RKO (cell line): ENCODE results near the gene PROKR1.
"Not testable (repeated sequence)": the region's sequence is repeated elsewhere in the genome, so short reads cannot be mapped to it uniquely, and the experiment has no call there.

Experiments used
- DNase-seq: peaks from one replicate; pipeline ENCODE4 v3.0.0-alpha.2; 2016; ENCODE audit warnings: low spot score

Gene PROKR1

GRCh38 chr2:68658266-68658665, 14.9 kb downstream of the PROKR1 start:
- no peak for DNase-seq

GRCh38 chr2:68659081-68659480, 15.7 kb downstream of the PROKR1 start:
- DNase-seq: no peak

- no peak for DNase-seq
Observed at GRCh38 chr2:68660658-68661057, 17.3 kb downstream of the PROKR1 start.

GRCh38 chr2:68662466-68662865, 19.1 kb downstream of the PROKR1 start:
- no peak for DNase-seq

GRCh38 chr2:68663371-68664156, 20.2 kb downstream of the PROKR1 start:
- no peak for DNase-seq

GRCh38 chr2:68667371-68667770, 24.0 kb downstream of the PROKR1 start:
- DNase-seq: no peak

GRCh38 chr2:68669651-68670050, 26.3 kb downstream of the PROKR1 start:
- no peak for DNase-seq

GRCh38 chr2:68671961-68672360, 28.6 kb downstream of the PROKR1 start:
- no peak for DNase-seq

- no peak for DNase-seq
Observed at GRCh38 chr2:68673631-68674030, 30.3 kb downstream of the PROKR1 start.

- no peak for DNase-seq
Observed at GRCh38 chr2:68675470-68675869, 32.1 kb downstream of the PROKR1 start.

- DNase-seq: not testable (repeated sequence)
Observed at GRCh38 chr2:68677837-68678236, 34.5 kb downstream of the PROKR1 start.

- DNase-seq: not testable (repeated sequence)
Observed at GRCh38 chr2:68679166-68679916, 36.0 kb downstream of the PROKR1 start.

- not testable (repeated sequence) for DNase-seq
Observed at GRCh38 chr2:68679917-68680267, 36.5 kb downstream of the PROKR1 start.

GRCh38 chr2:68684197-68684596, 40.8 kb downstream of the PROKR1 start:
- no peak for DNase-seq

- DNase-seq: no peak
Observed at GRCh38 chr2:68686178-68686577, 42.8 kb downstream of the PROKR1 start.

GRCh38 chr2:68687018-68687417, 43.6 kb downstream of the PROKR1 start:
- no peak for DNase-seq

- no peak for DNase-seq
Observed at GRCh38 chr2:68689553-68690537, 46.5 kb downstream of the PROKR1 start.

GRCh38 chr2:68690851-68691250, 47.5 kb downstream of the PROKR1 start:
- no peak for DNase-seq

- DNase-seq: no peak
Observed at GRCh38 chr2:68692511-68692910, 49.1 kb downstream of the PROKR1 start.

- DNase-seq: no peak
Observed at GRCh38 chr2:68693951-68694350, 50.6 kb downstream of the PROKR1 start.

GRCh38 chr2:68695971-68696370, 52.6 kb downstream of the PROKR1 start:
- no peak for DNase-seq

GRCh38 chr2:68696554-68696953, 53.2 kb downstream of the PROKR1 start:
- no peak for DNase-seq
